Neural crest cell (in vitro differentiated cells): ENCODE measurements around the gene TBL3. TPM values are rescaled to one million over a fixed set of nuclear protein-coding genes. Genes with fewer than 3 reads are reported as not detected.

Source experiments
- DNase-seq: peaks from one replicate; pipeline ENCODE4 v3.0.0; 2021; ENCODE audit warnings: low read depth, mixed read lengths, low spot score
- H3K27ac Mint-ChIP-seq: one replicate; pipeline ENCODE4 v1.8.0; 2021; ENCODE audit warnings: mild to moderate bottlenecking, mixed read lengths; ENCODE audit not compliant: unreplicated experiment
- H3K27me3 Mint-ChIP-seq: 2 replicates; pipeline ENCODE4 v1.8.0; 2021; ENCODE audit warnings: low read depth, mild to moderate bottlenecking, mixed read lengths
- H3K36me3 Mint-ChIP-seq: 2 replicates; pipeline ENCODE4 v1.8.0; 2021; ENCODE audit warnings: low read depth, mild to moderate bottlenecking, mixed read lengths
- H3K4me1 Mint-ChIP-seq: 2 replicates; pipeline ENCODE4 v1.8.0; 2021; ENCODE audit warnings: mixed read lengths
- H3K4me3 Mint-ChIP-seq: one replicate; pipeline ENCODE4 v1.8.0; 2021; ENCODE audit warnings: mild to moderate bottlenecking, mixed read lengths
- H3K9me3 Mint-ChIP-seq: 2 replicates; pipeline ENCODE4 v1.8.0; 2021; ENCODE audit warnings: mixed read lengths
- total RNA-seq: library from RNA; stranded (reverse); gene quantifications from 2 replicates; pipeline ENCODE4 v1.2.1, GENCODE V29; 2021
- TF ChIP-seq, protein P1 (sequence below): fragments of 200-600 bp; sonication (generic); conservative IDR thresholded peaks from 2 replicates; pipeline ENCODE4 v1.5.0; 2021; ENCODE audit warnings: antibody characterized with exemption, mild to moderate bottlenecking

The TBL3 gene
- total RNA-seq, 1 donor from 2014 or later = 39.6 TPM

DNA sequence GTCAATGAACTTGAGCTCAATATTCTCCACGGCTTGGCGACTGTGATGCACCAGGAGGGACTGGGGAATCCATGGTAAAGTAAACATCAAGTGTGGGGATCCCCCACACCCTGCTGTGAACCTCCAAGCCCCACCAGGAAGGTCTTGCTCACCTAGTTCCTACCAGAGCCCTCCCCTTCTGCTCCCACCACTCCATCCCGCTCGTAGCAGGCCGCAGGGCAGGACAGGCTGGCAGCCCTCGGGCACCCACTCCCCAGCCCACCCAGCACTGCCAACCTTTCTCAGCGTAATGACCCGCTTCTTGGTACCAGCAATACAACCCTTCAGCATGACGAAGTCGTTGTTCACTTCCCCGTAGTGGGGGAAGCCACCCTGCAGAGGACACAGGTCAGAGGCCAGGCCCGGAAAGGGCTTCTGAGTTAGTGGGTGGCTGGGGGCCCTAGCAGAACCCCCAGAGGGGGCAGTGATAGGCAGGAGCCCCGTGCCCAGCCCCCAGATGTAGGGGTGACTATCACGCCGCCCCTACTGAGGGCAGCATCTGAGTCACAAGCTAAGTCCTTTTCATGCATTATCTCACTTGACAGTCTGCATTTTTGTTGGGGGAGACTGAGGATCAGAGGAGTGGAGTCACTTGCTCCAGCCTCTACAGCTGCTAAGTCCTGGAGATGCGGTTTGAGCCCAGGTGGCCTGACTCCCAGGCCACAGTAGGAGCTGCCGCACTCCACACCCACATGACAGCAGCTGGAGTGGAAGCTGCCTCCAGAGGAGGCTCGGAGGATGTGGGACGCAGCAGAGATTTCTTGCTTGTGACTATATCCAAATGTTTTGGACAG, 26.1 kb upstream of the TBL3 start:
- no peak for DNase-seq
- TF ChIP-seq, protein P1, sequence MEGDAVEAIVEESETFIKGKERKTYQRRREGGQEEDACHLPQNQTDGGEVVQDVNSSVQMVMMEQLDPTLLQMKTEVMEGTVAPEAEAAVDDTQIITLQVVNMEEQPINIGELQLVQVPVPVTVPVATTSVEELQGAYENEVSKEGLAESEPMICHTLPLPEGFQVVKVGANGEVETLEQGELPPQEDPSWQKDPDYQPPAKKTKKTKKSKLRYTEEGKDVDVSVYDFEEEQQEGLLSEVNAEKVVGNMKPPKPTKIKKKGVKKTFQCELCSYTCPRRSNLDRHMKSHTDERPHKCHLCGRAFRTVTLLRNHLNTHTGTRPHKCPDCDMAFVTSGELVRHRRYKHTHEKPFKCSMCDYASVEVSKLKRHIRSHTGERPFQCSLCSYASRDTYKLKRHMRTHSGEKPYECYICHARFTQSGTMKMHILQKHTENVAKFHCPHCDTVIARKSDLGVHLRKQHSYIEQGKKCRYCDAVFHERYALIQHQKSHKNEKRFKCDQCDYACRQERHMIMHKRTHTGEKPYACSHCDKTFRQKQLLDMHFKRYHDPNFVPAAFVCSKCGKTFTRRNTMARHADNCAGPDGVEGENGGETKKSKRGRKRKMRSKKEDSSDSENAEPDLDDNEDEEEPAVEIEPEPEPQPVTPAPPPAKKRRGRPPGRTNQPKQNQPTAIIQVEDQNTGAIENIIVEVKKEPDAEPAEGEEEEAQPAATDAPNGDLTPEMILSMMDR = no peak
- H3K4me3 Mint-ChIP-seq = no peak overlapping the region
- H3K27me3 Mint-ChIP-seq = no peaks in the 10 kb centered on the region
- no peaks in the 10 kb centered on the region for H3K9me3 Mint-ChIP-seq
- no peak overlapping the region for H3K27ac Mint-ChIP-seq
- no peaks in the 10 kb centered on the region for H3K36me3 Mint-ChIP-seq
- H3K4me1 Mint-ChIP-seq = peaks cover 14% of the 10 kb centered on the region

DNA sequence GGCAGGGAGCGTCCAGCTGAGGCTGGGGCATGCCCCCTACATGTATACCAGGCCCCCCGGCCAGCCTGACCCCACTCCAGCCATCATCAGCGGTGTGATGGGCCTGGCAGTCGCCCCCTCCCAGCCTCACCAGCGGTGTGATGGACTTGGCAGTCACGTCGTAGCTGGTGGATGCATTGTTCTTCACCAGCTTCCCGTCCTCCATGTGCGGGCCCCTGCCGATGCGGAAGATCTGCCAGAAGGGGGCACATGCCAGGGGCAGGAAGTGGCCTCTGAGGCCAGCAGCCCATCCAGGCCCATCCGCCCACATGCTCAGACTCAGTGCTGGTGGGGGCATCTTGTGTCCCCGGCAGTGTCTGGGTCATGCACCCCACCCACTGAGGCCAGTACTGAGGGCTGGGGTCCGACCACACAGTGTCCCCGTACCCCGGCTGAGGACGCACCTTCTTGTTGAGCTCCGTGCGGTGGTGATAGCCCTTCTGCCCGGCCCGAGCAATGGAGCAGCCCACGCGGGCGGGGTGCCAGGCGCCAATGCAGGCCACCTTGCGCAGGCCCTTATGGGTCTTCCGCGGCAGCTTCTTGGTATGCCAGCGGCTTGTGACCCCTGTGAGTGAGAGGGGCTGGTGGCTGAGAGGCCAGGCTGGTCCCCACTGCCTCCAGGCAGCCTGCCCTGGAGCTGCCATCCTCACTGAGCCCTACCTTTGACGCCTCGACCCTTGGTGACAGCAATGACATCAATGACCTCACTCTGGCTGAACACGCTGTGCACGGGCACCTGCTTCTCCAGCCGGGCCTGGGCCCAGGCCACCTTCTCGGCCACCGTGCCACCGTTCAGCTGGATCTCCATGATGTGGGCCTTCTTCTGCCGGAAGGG, 25.1 kb upstream of the TBL3 start:
- peaks cover 9% of the 10 kb centered on the region for H3K4me1 Mint-ChIP-seq
- H3K27ac Mint-ChIP-seq = no peak overlapping the region
- no peaks in the 10 kb centered on the region for H3K27me3 Mint-ChIP-seq
- no peaks in the 10 kb centered on the region for H3K9me3 Mint-ChIP-seq
- H3K36me3 Mint-ChIP-seq = no peaks in the 10 kb centered on the region
- TF ChIP-seq, protein P1 = no peak
- DNase-seq = no peak
- no peak overlapping the region for H3K4me3 Mint-ChIP-seq

DNA sequence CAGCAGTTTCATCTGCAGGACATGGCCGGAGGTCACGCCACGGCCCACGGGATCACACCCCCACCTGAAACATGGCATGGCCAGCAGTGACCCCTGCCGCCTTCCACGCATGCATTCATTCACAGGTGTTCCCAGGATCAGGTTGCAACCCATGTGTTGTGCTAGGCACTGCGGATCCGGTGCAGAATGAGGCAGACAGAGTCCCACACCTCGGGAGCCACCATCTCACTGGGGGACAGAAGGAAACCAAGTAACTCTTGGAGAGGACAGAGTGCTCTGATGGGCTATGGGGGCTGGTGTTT, 24.5 kb upstream of the TBL3 start:
- Mint-ChIP-seq H3K4me3 (no peak overlapping the region), H3K9me3 (no peaks in the 10 kb centered on the region), H3K27ac (no peak overlapping the region), H3K4me1 (peaks cover 9% of the 10 kb centered on the region), H3K27me3 (no peaks in the 10 kb centered on the region), H3K36me3 (no peaks in the 10 kb centered on the region)
- DNase-seq = no peak
- TF ChIP-seq, protein P1 = no peak

DNA sequence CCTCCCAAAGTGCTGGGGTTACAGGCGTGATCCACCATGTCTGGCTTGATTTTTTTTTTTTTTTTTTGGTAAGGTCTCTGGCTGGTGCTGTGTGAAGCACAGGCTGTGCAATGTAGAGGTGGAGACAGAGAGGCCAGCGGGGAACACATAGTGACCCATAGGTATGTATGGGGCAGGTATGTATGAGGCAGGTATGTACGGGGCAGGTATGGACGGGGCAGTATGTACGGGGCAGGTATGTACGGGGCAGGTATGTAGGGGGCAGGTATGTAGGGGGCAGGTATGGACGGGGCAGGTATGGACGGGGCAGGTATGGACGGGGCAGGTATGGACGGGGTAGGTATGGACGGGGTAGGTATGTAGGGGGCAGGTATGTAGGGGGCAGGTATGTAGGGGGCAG, 22.3 kb upstream of the TBL3 start:
- no peak for DNase-seq
- H3K9me3 Mint-ChIP-seq = peaks cover 2% of the 10 kb centered on the region
- H3K4me1 Mint-ChIP-seq = peaks cover 6% of the 10 kb centered on the region
- H3K27me3 Mint-ChIP-seq = no peaks in the 10 kb centered on the region
- no peak overlapping the region for H3K4me3 Mint-ChIP-seq
- H3K27ac Mint-ChIP-seq = no peak overlapping the region
- TF ChIP-seq, protein P1 = no peak
- H3K36me3 Mint-ChIP-seq = no peaks in the 10 kb centered on the region

DNA sequence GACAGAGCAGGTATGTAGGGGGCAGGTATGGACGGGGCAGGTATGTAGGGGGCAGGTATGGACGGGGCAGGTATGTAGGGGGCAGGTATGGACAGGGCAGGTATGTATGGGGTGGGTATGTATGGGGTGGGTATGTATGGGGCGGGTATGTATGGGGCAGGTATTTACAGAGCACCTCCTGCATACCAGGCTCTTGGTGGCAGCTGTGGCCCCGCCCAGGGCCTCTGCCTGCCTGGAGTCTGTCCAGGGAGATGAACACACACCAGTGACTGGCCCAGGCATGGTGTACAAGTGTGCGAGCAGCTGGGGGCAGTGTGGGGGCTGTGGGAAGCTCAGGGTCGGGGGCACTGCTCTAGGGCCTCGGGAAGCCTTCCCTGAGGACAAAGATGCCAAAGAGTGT, 21.8 kb upstream of the TBL3 start:
- H3K9me3 Mint-ChIP-seq = peaks cover 2% of the 10 kb centered on the region
- no peak overlapping the region for H3K4me3 Mint-ChIP-seq
- peaks cover 5% of the 10 kb centered on the region for H3K4me1 Mint-ChIP-seq
- no peaks in the 10 kb centered on the region for H3K36me3 Mint-ChIP-seq
- no peak for DNase-seq
- H3K27ac Mint-ChIP-seq = no peak overlapping the region
- TF ChIP-seq, protein P1 = no peak
- H3K27me3 Mint-ChIP-seq = no peaks in the 10 kb centered on the region
